IPS-18c (cell line): ENCODE measurements around the gene ZNF580.

Experiments
- H3K4me3 ChIP-seq: 2 replicates; pipeline ENCODE4 v1.7.0; 2013; ENCODE audit warnings: low read depth, mild to moderate bottlenecking, low read length, moderate library complexity; ENCODE audit not compliant: insufficient read depth
- H3K9me3 ChIP-seq: one replicate; pipeline ENCODE4 v1.6.1; 2013; ENCODE audit warnings: mild to moderate bottlenecking, low read length, moderate library complexity; ENCODE audit not compliant: control insufficient read depth, insufficient read depth

Gene ZNF580

DNA sequence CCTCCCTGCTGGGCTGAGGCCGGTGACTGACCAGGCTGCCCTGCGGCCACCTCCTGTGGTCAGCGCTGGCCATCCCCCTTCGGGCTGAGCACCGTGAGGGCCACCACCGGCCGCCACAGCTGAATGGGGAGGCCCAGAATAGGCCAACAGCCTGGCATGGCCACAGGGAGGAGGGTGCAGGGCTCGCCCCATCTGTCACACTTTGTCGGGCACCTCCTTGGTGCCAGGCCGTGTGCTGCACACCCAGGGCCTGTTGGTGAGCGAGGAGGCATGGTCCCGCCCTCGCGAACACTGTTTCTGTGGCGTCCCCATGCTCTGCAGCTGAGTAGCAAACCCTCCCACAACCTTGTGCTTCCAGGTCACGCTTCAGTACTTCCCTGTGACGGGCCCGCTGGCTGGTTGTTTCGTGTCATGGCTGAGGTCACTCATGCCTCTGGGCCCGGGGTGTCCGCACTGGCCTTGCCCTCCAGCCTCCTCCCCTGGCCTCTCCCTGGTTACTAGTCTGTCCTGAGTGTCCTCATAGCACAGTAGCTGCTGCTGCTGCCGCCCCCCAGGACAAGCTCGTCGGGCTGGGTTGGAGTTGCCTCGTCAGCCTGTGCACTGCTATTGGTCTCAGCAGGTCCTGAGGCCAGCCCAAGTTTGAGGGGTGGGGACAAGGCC lies 49.4 kb downstream of the ZNF580 start:
- Histone ChIP-seq H3K4me3 (no peak overlapping the region), H3K9me3 (no peaks in the 10 kb centered on the region)

DNA sequence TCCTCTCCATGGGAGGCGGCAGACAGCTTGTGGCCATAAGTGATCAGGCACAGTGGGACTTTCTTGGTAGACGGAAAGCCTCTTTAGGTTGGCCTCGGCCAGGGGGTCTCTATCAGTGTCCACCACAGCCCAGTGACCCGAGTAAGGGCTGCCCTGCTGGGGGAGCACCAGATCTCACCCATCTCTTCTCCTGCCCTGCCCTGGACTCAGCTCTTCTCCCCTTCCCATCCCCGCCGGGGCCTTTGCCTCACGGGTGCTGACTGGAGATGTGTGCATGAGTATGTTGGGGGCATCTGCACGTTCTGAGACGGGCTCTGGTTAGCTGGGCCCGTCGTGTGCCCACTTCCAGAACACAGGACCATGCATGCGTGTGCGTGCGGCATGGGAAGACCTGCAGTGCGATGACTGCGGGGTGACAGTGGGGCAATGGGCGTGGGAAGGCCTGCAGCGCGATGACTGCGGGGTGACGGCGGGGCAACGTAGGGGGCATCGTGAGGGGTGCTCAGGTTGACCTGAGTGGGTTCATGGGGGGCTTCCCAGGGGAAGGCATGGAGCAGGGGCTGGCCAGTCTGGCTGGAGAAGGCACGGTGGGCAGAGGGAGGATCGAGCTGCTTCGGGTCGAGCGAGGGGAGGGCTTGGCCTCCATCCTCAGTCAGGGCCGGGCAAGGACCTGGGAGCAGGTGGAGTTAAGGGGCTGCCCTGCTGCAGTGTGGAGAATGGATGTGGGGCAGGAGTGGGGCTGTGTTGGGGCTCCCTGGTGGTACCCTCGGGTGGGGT lies 50.2 kb downstream of the ZNF580 start:
- Histone ChIP-seq H3K4me3 (no peak overlapping the region), H3K9me3 (no peaks in the 10 kb centered on the region)

DNA sequence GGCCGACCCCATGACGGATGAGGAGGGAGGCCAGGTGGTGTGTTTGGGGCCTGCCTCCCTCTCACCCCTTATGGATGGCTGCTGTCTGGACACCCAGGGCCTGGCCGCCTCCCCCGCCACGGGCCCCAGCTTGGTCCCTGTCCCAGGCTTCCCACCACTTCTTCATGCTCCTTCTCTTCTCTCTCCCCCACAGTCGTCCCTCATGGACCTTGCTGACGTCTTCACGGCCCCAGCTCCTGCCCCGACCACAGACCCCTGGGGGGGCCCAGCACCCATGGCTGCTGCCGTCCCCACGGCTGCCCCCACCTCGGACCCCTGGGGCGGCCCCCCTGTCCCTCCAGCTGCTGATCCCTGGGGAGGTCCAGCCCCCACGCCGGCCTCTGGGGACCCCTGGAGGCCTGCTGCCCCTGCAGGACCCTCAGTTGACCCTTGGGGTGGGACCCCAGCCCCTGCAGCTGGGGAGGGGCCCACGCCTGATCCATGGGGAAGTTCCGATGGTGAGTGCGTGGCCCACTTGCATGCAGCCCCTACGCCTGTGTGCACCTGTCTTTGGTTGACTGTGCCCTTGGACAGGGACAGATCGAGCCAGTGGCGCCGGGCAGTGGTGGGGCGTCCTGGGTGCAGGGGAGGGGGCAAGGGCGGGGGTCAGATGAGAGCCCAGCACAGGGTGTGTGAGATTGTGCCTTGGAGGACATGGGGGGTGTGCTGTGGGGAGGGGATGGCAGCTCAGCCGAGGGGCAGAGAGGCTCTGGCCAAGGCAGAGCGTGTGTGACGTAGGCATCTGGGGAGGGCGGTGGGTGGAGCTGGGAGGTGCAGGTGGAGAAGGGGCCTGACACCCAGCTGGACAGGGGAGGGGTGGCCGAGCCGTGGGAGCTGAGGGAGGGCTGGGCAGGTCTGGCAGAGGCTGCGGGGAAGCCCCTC lies 51.0 kb downstream of the ZNF580 start:
- H3K4me3 ChIP-seq = no peak overlapping the region
- H3K9me3 ChIP-seq = no peaks in the 10 kb centered on the region

DNA sequence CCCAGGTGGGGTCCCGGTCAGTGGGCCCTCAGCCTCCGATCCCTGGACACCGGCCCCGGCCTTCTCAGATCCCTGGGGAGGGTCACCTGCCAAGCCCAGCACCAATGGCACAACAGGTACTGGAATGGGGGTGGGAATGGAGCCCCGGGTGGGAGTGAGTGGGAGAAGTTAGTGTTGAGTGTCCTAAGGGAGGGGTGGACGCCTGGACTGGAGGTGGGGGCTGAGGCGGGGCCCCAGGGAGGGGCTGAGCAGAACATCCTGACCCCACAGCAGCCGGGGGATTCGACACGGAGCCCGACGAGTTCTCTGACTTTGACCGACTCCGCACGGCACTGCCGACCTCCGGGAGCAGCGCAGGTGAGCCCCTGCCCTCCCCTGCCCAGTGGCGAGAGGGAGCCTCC lies 51.9 kb downstream of the ZNF580 start:
- H3K4me3 ChIP-seq = no peak overlapping the region
- no peaks in the 10 kb centered on the region for H3K9me3 ChIP-seq
